Muscle of back (tissue), 11 donors: ENCODE results near the gene LSMEM2. TPM values are rescaled to one million over a fixed set of nuclear protein-coding genes. Genes with fewer than 3 reads are reported as not detected.
A peak's percentile ranks its signal among the peaks of the same experiment; 100 is the strongest.
"Not testable (repeated sequence)": the region's sequence is repeated elsewhere in the genome, so short reads cannot be mapped to it uniquely, and the experiment has no call there.

ENCODE experiments used
- DNase-seq, 3 donors: peaks; one replicate each; pipeline versions ENCODE4 v3.0.0 to v3.0.0-alpha.2; 2013
- polyA plus RNA-seq, 10 donors: library from polyadenylated mRNA; unstranded; fragments of 120-200 nt; gene quantifications; one replicate each; pipeline ENCODE4 v1.2.1, GENCODE V29; 2013; ENCODE audit not compliant: insufficient read length in 10 of 10

Gene LSMEM2
- polyA plus RNA-seq, 10 donors = 13.8 to 39.2 (median 30.1) TPM

DNA sequence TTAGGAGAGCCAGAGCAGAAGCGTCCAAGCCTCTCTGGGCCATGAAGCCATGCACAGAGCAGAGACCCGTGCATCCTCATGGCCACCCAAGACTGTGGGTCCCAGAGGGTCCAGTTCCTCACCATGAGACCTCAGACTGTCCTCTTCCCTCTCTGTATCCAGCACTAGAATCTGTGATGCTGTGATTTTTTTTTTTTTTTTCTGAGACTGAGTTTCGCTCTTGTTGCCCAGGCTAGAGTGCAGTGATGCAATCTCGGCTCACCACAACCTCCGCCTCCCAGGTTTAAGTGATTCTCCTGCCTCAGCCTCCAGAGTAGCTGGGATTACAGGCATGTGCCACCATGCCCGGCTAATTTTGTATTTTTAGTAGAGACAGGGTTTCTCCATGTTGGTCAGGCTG lies 34.1 kb upstream of the LSMEM2 start:
- DNase-seq = not testable (repeated sequence)

- DNase-seq = no peak
Observed at GRCh38 chr3:50245251-50245745, 33.6 kb upstream of the LSMEM2 start.

- peak; percentile 84 to 95 (median 90) for DNase-seq
Observed at GRCh38 chr3:50245831-50246516, 32.9 kb upstream of the LSMEM2 start.

DNA sequence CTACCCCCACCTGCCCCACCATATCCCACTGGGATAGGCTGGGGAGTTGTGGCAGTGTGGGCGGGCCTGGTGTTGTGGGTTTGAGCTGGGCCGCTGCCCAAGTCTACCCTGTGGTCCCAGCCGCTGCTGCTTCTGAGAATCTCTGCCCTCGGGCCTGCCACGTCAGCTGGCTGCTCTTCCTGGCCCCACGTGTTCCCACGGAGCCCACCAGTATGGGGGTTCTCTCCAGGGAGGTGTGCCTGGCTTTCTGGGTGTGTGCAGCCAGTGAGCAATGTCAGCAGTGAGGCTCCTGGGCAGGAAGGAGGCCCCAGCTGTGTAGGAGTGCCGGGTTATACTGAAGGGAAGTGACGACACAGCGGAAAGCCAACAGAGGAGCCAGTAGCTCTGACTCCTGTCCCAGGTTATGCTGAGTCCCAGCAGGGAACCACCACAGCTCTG lies 32.4 kb upstream of the LSMEM2 start:
- peak; percentile 63 to 78 (median 74) for DNase-seq

DNA sequence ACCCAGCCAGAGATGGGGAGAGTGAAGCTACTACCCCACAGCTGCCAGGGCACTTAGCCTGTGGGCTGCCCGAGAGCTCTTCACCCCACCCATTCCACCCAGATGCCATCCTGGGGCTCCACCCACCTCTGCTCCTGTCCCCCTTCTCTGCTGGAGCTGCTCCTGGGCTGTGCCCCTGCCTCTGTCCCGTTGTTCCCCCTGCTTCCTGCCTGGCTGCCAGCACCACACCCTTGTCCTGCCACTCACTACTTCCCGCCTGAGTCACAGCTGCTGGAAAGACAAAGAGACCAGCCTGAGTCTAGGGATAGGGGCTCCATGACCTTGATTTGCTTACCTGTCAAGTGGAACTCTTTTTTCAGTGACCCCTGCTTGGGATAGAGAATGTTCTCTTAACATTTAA lies 30.5 kb upstream of the LSMEM2 start:
- DNase-seq = no peak

DNA sequence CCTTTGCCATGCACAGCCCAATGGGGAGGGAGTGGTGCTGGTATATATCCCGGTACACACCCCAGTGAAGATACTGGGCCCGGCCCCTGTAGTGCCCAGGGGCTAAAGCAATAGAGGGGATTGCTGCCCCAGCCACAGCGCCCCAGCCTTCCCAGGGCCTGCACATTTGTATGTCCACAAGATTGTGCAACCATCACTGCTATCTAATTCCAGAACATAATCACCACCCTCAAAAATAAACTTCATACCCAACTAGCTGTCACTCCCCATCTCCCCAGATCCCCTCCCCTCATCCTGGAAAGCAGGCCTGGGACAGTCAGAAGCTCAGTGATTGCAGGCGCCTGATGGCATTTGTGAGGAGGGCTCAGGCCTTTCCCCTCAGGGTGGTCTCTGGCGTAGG lies 29.4 kb upstream of the LSMEM2 start:
- DNase-seq = no peak

- no peak for DNase-seq
Observed at GRCh38 chr3:50250514-50250913, 28.4 kb upstream of the LSMEM2 start.

- DNase-seq = no peak
Observed at GRCh38 chr3:50251220-50251619, 27.7 kb upstream of the LSMEM2 start.

GRCh38 chr3:50254577-50255250 lies 24.2 kb upstream of the LSMEM2 start:
- no peak for DNase-seq

DNA sequence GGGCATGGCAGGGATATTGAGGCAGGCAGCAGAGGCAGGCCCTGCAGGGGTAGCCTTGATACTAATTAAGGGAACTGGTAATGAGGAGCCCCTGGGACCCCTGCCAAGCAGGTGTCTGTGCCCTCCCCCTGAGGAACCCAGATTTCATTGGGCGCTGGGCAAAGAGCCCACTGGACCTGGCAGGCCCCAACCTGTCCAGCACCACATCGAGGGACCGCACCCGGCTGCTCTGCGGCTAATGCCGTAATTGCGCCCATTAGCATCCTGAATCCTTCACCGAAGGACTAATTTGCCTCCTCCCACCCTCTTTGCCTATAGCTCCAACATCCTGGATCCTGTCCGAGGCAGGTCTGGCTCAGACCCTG lies 23.7 kb upstream of the LSMEM2 start:
- DNase-seq = no peak

DNA sequence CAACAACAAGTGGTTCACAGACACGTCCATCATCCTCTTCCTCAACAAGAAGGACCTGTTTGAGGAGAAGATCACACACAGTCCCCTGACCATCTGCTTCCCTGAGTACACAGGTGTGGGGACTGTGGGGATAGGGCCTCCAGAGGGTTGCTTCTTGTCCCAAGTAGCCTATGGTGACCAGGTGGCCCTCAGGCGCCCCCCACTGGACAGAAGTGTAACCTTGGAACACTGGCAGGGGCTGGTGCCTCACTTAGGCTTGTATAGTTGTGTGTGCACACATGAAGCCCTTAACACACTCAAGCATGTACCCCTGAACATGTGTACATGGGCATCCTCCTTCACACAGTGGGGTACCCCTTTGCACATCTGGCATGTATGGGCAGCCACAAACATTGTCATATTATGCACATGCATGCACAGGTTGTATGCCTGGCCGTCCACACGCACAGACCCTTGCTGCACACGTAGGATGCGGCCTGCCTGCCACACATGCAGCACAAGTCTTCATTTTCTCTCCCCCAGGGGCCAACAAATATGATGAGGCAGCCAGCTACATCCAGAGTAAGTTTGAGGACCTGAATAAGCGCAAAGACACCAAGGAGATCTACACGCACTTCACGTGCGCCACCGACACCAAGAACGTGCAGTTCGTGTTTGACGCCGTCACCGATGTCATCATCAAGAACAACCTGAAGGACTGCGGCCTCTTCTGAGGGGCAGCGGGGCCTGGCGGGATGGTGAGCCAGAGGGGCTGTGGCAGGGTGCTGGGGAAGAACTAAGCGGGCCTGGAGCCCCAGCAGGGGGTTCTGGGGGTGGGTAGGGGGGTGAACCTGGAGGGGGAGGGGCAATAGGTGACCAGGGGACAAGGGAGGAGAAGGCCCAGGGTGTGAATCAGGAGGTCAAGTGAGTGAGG lies 21.7 kb upstream of the LSMEM2 start:
- DNase-seq = no peak

GRCh38 chr3:50258029-50258680 lies 20.7 kb upstream of the LSMEM2 start:
- no peak for DNase-seq

DNA sequence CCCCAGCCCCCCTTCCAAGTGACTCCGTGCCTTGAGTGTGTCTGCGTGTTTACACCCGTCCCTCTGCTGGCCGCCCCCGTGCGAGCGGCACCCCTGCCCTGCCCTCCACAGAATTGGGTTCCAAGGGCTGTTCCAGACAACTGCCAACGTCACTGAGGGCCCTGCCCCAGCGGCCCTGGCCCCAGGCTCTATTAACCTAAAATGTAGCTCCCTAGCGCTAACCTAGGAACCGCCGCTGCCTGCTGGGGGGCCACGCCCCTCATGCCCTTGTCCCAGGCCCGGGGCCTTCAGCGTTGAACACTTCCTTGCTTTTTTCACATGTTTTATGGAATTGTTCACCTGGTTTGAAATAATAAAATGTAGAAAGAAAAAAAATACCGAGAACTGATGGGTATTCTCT lies 19.9 kb upstream of the LSMEM2 start:
- no peak for DNase-seq

DNA sequence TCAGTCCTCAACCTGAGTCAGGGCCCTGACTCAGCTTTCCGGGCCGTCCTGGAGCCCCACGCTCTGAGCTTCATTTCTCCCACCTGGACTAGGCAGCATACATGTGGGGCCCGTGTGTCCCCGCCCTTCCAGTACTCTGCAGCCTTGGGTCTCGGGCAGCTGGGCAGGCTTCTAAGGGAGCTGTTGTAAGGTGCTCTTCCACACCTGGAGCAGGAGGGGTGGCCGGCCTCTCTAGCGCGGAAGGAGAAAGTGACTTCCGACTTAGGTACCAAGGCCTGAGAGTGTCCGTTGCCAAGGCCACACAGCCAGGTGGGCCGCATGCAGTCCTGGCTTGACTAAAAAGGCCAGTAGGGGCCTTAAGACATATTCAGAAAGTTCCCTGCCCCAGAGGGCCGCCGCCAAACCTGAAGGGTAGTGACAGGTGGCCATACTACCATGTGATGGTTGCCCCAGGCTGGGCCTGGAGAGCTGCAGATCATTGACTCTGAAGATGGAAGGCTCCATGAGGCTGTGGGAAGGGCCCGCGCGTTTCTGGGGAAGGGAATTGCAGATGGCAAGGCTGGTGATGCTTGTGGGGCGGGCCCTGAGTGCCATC lies 19.4 kb upstream of the LSMEM2 start:
- DNase-seq = no peak

DNA sequence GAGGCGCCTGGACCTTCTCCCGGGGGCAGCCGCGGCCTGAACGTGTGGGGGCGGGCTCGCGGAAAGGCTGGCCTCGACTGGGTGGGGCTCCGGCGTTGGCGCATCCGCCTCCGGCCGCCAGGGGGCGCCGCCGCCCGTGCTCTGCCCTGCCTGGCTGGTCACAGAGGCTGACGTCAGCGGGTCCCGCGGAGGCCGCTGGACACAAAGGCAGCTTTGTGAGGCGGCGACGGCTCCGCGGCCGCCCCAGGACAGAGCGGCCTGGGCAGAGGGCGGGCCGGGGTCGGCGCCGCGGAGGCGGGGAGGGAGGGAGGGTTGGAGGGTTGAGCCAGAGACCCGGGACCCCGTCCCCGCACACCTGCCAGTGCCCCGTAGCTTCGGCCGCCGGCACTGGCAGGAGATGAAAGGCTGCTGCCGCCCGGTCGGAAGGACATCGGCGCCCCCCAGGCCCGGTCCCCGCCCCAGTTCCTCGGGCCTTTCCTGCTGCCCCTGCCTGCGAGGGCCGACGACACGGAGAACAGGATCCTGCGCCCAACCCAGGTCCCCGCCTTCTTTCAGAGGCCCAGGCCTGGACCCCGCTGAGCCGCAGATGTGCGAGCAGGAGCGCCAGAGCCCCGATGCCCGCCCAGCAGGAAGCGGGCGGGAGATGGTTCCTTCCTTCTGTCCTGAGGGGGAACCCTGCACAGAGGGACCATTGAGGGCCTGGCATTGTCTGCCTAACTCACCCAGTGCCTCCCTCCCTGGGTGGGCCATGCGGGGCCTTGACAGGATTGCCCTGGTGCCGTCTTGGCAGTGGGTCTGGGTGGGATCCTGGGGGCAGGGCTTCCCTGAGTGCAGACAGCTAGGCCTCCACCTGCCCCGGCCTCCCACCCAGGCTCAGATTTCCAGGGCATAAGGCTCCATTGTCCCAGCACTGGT lies 18.6 kb upstream of the LSMEM2 start:
- peak; percentile 92 to 98 (median 97) for DNase-seq

DNA sequence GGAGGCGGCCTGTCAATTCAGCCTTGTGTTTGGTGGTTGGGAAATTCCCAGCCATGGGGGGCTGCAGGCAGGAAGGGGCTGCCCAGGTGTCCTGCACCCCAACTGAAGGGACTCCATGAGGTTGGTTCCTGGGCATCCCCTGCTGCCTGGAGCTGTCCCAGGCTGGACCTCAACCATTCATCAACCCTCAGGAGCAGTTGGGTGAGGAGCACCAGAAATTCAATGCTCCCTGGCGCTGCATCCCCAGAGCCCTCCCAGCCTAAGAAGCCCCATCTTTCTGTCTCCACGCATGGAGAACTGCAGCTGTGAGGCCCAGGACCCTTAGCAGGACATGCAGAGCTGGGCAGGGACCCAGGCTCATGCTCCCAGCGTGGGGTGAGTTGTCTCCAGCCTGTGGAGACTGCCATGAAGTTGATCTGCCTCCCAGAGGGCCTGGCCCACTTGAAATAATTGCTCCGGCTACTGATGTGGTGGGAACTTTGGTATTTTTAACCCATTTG lies 17.9 kb upstream of the LSMEM2 start:
- peak in 1 of 3 donors; percentile 76 for DNase-seq

- peak in 1 of 3 donors; percentile 54 for DNase-seq
Observed at GRCh38 chr3:50261505-50261904, 17.4 kb upstream of the LSMEM2 start.

- DNase-seq = not testable (repeated sequence)
Observed at GRCh38 chr3:50262200-50262599, 16.7 kb upstream of the LSMEM2 start.

DNA sequence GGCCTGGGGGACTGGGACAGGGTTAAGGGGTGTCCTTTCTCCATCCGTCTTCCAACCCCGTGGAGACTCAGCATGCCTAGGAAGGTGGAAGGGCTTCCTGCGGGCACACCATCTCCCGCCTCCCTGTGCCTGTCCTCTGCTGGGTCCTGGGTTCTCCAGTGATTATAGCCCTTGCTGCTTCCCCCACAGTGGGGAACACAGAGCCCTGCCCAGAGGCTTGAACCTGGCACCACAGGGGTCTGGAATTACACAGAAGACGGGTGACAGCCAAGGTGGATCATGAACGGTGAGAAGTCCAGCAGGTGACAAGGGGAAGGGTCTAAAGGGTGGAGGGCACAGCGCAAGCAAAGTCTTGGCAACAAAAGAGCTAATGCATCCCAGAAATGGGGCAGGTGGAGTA lies 16.1 kb upstream of the LSMEM2 start:
- DNase-seq = no peak
